Inferior parietal cortex (tissue), 1 donor: ENCODE results near the gene GRP.

Experiments
- DNase-seq: peaks from one replicate; pipeline ENCODE4 v3.0.0-alpha.2; 2016; ENCODE audit errors: extremely low spot score

The GRP gene

DNA sequence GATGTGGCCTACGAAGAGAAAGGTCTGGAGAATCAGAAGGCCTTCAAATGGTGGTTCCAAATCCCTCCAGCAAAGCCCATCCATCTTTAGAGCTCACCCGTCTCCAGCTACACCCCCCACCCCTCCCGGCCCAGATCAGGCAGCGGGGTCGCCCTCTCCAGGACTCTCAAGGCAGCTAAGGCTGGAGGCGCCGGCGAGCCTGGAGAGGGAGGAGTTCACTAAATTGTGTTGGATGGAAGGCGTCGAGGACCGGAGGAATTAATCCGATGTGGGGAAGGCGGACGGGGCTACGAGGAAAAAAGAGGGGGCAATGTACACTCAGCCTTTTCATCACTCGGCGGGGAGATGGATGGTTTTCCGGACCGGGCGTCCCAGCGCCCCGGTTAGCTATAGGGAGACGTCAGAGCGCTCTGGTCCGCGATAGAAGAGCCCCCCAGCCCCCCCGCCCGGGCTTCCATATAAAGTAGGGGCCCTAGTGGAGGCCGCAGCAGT lies at the start of gene GRP:
Gene GRP, plus strand, starts transcription at position 487 of the 492 bp plus-strand sequence. CDS start 108 bp downstream, outside the sequence.
- no peak for DNase-seq

DNA sequence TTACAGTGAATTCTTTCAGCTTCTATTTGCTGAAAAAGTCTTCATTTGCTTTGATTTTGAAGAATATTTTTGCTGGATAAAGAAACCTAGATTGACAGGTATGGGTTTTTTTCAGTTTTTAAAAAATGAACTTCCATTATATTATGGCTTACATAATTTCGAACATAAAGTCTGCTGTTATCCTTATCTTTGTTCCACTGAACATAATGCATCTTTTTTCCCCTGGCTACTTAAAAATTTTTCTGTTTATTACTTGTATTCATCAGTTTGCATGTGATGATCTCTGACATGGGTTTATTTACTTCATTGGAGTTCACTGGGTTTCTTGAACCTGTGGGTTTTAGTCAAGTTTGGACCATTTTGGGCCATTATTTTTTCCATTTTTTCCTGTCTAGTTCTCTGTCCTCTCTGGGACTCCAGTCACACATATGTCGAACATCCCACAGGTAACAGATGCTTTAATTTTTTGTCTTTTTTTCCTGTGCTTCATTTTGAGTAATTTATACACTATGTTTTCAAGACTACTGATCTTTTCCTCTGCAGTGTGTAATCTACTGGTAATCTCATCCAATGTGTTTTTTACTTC lies 47.2 kb upstream of the GRP start:
- DNase-seq, result no peak

DNA sequence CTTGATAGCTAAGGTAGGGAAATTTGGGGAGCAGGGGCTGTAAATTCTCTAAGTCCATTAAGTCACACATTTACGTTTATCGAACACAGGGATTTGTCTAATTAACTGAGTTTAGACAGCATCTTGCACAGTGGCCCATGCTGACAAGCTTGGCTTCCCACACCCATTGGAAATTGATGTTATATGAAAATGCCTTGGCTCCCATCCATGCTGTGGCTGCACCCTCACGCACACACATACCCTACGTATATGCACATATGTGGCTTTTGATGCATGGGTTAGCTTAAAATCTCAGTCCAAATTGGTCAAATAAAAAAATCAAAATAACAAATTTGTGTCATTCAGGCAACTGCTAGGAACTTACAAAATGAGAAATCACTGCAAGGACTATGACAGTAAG lies 42.5 kb upstream of the GRP start:
- no peak for DNase-seq

DNA sequence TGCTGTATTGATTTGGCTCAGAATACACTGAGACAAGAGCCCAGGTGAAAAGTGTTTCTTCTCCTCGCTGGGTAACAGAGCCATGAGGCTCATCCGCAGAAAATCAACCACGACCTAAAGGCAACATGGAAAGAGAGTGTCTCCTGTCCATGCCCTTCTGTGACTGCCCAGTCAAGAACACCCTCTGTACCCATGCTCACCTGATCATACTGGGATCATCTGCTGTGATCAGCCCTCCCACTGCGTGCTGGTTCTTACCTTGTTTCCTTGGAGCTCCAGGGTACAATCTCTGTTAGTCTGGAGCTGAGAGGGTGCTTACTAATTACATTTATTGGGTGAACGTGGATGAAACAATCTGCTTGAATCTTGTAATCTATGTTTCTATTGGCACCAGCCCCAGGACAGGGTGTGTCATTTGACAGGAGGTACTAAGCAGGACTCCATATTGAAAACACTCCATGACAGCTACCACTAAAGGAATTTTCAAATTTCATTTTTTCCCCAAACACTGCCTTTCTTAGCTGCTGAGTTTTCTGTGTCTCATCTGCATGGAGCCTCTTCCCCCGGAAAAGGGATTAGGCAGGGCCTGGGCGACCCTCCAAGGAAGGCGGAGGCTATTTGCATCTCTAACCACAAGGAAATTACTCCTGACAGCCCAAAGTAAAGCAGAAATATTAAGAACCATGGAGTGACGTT lies 39.7 kb upstream of the GRP start:
- DNase-seq, result no peak

DNA sequence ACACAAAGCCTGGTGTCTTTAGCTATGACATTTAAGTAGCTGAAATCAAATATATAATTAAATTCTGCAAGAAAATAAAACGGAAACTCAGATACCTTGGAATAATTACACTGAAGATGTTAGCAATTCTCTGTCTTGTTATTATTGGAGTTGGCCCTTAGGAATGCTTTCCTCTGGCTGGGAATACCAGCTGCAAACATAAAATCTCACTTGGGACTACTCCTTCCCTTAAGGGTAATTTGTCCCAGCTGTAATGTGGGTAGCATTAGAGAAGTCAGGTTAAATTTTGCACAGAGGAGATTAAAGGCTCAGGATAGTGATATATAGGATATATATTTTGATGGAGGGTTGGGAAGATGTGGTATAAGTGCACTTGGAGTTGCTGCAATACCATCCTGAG lies 37.3 kb upstream of the GRP start:
- DNase-seq, result no peak

DNA sequence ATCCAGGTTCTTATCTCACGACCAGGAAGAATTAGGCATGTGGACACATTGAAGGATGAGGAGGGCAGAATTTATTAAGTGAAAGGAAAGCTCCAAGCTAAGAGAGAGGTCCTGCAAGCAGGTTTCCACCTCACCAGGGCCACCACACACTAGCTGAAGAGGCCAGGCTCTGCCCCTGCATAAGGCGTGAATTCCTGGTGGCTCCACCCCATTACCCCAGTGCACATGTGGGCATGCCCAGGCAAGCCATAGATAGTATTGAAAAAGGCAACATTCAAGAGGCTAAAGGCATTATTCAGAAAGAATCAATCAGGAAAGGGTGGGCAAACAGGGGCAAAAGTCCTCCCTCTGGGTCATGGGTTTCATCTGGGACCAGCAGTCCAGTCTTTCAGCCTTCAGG lies 30.9 kb upstream of the GRP start:
- DNase-seq, result no peak

DNA sequence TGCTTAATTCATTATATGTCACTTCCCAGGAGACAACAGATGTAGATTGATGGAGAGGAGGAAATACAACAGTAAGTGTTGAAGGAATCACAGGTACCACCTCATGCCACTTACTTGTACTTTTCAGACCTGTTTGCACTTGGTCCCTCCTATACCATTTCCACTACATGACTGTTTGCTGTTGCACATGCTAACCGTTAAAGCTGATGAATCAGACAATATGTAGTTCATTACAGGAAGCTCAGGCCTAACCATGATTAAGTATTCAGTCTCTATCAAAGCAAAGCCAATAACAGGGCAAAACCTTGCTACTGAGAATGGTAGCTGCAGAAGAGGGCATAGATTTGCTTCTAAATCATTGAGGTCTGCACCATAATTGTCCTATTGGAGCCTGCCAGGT lies 30.2 kb upstream of the GRP start:
- DNase-seq, result no peak

DNA sequence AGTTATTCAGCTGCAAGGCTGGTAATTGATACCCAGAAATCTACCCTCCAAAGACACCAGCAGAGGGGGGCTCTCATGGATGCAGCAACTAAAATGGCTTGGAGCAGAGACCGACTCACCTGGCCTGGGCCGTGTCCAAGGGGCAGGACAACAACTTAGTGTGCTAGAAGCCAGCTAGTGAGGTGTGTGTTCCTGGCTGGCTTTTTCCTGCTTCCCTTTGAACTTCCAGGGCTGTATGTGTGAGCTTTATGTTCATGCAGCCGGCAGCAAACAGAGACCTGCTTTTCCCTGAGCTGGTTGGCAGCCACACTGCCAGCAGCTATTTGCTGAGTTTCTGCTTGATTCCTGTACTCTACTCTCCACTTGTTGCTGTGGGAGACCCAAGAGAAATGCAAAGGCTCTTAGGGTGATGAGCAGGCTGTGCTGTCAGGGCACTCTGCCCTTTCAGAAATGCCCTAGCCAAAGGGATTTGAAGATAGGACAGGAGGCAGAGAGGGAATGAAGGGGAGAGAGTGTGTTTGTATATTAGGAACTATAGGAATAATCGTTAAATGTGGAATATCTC lies 23.7 kb upstream of the GRP start:
- no peak for DNase-seq

DNA sequence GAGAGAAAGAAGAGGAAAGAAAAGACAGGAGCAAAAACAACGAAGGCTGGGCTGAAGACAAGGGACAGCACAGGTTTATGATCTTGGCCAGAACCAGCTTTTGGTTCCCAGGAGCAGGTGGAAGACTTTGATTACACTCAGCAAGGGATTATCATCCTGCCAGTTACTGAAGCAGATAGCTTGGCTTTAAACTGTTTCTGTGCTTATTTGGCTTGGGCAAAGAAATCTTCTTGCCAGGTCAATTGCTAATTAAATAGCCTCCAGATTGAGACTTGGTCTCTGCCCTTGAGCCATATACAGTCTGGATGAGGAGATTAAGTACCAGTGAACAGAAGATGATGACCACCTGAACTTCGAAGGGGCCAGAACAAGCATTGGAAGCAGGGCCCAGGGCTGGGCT lies 22.3 kb upstream of the GRP start:
- DNase-seq, result no peak

DNA sequence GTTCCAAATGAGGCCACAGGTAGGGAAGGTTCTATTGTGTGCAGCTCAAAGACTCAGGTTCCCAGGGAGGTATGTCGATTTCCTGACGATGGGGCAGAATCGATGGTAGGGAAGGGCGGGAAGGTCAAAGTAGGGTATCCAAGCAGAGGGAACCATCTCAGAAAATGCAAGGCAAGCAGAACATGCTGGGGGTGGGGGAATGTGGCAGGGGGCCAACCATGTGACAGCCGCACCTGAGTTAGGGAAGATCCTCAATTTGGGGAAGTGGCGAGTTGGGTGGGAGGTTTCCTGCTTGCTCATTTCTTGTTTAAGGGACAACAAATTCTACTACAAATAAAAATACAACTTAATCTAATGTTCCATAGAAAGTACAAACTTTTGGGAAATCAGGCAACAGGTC lies 21.7 kb upstream of the GRP start:
- DNase-seq, result no peak

DNA sequence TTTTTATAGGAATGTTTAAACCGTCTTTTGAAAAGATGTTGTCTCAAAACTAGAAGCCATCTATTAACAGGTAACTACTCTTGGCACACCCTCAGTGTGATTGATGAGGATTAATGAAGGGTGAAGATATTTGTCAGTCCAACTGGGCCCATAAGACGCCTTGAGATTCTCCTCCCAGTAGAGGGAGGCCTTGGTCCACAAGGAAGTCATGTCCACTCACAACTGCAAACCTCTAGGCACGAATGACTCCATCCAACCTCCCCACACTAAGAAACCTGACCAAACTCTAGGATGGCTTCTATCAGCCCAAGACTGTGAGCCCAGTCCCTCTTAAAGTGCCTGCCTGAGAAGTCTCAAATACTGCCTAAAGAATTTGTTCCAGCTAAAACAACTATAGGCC lies 19.2 kb upstream of the GRP start:
- no peak for DNase-seq

DNA sequence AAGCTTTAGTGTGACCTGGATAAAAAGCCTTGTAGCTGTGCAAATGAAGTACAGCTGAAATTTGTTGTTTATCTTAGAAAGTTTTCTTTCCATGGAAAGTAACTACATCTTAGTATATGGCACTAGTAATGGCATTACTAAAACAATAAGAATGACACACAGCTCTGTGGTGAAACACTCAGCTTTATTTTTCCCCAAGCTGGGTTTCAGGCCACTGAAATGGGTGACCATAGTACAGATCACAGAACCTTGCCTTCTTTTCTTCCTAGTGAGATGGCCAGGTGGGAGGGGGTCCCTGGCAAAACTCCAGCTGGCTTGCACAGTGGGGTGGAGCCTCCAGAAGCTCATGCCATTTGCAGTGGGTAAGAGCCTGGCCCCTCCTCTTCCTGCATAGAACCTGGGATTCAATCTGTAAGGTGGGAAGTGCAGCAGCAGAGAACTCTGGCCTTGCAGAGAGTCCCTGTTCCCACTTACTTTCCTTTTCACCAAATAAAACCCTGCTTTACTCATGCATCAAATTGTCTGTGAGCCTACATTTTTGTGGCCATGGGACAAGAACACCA lies 17.6 kb upstream of the GRP start:
- no peak for DNase-seq

DNA sequence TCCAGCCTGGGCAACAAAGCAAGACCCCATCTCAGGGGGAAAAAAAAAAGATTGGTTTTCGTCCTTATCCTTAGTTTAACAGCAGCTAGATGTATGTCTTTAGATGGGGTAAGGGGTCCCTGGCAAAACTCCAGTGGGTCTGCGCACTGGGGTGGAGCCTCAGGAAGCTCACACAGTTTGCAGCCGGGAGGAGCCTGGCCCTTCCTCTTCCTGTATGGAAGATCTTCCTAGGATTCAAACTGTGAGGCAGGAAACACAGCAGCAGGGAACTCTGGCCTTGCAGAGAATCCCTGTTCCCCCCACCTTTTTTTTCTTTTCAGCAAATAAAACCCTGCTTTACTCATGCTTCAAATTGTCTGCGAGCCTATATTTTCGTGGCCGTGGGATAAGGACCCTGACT lies 12.5 kb upstream of the GRP start:
- DNase-seq, result no peak

DNA sequence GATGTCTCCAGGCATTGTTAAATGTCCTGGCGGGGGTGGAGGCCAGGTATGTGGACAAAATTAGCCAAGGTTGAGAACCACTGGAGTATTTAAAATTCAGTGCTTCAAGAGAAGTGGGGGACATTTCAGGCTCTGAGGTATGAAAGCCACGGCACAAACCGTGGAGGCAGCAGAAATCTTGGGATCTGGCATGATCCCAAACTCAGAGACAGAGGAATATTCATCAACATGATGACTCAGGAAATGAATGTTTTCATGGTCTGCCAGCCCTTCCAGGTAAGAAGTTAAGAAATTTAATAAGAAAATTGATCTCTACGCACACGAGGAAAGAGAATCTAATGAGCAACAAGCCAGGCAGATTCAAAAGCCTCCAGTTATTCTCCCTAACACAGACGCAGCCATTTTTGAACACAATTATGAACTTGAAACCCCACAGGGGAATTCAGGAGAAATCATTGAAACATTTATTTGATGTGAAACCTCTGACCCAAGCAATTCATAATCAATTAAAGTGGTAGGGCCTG lies 11.3 kb upstream of the GRP start:
- no peak for DNase-seq

DNA sequence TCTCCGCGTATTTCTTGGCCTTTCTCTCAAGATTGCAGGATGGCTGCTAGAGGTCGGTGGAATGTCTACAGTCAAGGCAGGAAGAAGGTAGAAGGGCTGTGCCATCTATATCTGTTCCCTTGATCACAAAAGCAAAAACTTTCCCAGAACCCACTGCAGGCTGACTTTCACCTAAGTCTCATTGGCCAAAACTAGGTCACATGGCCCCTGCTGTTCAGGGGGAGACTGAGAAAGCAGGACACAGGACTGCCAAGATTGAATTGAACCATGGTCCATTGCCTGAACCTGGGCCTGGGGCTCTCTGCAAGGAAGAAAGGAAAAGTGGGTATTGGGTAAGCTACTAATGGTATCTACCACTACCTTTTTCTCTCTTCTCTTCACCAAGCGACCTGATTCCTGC lies 9.7 kb upstream of the GRP start:
- DNase-seq, result no peak

DNA sequence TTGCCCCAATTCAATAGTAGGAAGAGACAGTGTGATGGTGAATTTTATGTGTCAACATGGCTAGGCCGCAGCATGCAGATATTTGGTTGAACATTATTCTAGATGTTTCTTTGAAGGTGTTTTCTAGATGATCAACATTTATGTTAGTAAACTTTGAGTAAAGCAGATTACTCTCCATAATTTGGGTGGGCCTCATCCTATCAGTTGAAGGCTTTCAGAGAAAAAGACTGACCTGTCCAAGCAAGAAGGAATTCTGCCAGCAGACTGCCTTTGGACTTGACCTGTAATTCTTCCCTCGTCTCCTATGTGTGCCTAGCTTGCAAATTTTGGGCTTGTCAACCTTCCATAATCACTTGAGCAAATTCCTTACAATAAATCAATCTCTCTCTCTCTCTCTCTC lies 8.3 kb upstream of the GRP start:
- no peak for DNase-seq

DNA sequence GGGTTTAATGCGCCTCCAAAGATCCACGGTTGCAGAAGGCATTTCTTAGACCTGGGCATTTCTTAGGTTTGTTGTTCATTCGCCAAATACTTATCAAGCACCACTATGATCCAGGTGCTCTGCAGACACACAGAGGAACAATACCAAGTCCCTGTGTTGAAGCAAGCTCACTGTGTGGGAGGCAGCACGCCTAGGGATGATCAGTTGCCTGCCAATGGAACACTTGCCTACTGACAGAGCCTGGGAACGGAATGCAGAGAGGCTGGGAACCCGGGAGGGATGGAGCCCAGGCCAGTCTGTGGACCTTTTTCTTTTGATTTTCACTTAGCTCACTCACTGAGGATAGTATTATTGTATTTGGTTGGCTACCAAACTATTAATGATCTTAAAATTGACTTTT lies 1.9 kb upstream of the GRP start:
- DNase-seq, result no peak

DNA sequence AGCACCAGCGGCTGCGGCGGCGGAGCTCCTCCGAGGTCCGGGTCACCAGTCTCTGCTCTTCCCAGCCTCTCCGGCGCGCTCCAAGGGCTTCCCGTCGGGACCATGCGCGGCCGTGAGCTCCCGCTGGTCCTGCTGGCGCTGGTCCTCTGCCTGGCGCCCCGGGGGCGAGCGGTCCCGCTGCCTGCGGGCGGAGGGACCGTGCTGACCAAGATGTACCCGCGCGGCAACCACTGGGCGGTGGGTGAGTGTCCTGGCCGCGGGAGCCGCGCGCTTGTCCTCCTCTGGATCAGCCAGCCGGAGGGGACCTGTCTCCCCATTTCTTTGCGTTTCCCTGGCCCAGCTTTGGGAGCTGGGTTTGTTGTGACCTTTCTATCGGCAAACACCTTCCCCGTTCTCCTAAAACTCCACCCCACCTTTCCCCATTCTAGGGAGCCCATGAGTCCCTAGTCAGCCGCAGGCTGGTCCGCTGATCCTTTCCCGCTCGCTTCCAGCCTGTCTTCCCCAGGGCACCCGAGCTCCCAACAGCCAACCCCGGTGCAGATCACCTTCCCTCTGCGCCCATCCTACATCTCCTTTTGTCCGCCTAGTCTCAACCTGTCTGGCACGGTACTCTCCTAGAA lies 316 bp downstream of the GRP start:
- DNase-seq, result no peak

DNA sequence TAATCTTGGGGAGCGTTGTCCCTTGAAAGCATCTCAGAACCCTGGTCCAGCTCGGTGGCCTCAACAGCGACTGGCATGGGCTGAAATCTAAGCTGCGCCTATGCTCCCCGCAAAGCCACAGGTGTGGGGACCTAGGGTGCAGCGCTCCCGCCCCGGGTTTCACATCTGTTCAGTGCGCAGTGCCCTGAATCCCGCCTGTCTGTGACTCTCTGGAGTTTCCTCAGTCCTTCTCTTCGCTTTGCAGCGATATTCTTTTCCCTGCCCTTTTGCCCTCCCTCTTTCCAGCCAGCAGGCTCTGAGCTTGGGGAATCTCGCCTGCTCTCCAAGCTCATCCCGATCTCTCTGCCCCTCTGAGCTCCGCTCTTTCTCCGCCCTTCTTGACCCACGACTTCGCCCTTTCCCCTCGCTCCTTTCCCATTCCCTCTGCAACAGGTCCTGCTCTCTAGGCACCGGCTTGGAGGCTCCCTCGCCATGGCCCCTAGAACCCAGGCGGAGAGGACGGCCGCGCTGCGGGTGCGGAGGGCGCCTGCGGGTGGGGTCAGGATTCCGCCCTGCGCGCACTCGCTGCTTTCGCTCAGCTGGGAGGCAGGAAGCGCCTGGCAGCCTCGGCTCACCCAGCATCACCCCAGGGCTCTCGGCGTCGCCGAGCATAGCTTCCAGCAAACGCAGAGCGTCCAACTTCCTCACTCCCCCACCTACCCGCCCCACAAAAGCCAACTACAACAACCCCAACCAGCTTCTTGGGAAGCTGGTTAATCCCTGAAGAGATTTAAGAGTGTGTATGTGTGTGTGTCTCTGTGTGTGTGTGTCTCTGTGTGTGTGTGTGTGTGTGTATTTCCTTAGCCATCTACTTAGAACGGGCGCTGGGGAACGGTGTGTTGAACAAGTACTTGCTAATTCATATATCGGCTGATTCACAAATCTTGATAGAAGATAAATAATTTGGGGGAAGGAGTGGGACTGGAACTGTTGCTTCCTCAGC lies 1.1 kb downstream of the GRP start:
- no peak for DNase-seq

DNA sequence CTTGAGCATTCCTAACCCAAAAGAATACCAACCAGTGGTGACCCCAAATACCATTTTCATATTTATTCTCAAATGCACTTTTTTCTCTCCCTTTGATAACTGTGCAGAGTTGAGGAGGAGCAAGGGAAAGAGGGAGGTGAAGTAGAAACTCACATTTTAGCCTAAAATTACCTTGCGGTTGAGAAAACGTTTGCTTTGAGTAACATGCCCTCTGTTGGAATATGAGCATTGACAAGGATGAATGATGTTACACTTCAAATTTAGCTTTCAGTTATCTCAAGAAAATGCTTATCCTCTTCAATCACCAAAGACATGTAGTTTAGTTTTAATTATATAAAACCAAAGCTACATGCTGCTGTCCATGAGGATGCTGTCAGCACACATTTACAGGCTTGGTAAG lies 2.4 kb downstream of the GRP start:
- DNase-seq, result no peak

DNA sequence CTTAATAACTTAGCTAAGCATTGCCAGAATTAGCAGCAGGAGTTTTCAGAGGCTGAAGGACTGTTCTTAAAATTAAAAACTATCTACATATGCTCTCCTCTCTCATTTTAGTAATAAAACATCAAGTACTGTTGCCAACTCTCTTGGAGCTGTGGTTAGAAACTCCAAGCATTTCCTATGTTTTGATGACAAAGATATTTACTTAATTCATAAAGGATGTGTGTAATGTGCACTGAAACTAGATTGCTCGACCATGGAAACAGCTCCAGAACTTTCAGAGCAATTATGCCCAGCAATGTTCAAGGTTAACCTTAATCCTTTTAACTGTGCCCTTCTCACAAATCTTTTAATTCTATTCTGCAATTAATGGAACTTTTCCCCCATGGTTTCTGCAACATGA lies 8.4 kb downstream of the GRP start:
- no peak for DNase-seq
